ENCODE results near the gene NOPCHAP1. TPM values are rescaled to one million over a fixed set of nuclear protein-coding genes. Genes with fewer than 3 reads are reported as not detected.

NOPCHAP1 gene
- total RNA-seq, 4 donors from 2014 or later, result 3.7 to 6.8 (median 6.1) TPM

- WGBS, 2 donors, result 69 to 74% methylated on average over 9 of the region's 9 CpGs
- H3K36me3 ChIP-seq, result peaks cover 0 to 20% (median 0%) of the 10 kb centered on the region in 3 donors
- H3K4me3 ChIP-seq, result no peak overlapping the region
- no peaks in the 10 kb centered on the region for H3K4me1 ChIP-seq
- no peak overlapping the region for H3K27ac ChIP-seq
- no peaks in the 10 kb centered on the region for H3K9me3 ChIP-seq
- no peaks in the 10 kb centered on the region for H3K27me3 ChIP-seq
- no peak for DNase-seq (ENCODE audit: low spot score in 2 of 2)
- TF ChIP-seq POLR2A (IDR thresholded peaks at IDR 0.05) (no peak), EP300 (IDR thresholded peaks at IDR 0.05) (no peak), CTCF (IDR thresholded peaks at IDR 0.05) (no peak)
These were observed 32.7 kb downstream of the NOPCHAP1 start for GRCh38 chr12:105018776-105019175.

GRCh38 chr12:105020241-105020962 is 34.3 kb downstream of the NOPCHAP1 start:
- Histone ChIP-seq H3K4me1 (peaks cover 0 to 6% (median 0%) of the 10 kb centered on the region in 4 donors), H3K9me3 (no peaks in the 10 kb centered on the region), H3K27me3 (no peaks in the 10 kb centered on the region), H3K36me3 (peaks cover 0 to 22% (median 0%) of the 10 kb centered on the region in 3 donors), H3K27ac (no peak overlapping the region), H3K4me3 (no peak overlapping the region)
- TF ChIP-seq POLR2A (IDR thresholded peaks at IDR 0.05) (no peak), EP300 (IDR thresholded peaks at IDR 0.05) (no peak), CTCF (IDR thresholded peaks at IDR 0.05) (no peak)
- WGBS, 2 donors, result 62 to 77% methylated on average over 3 of the region's 3 CpGs
- DNase-seq (ENCODE audit: low spot score in 2 of 2), result no peak

- Histone ChIP-seq H3K27ac (no peak overlapping the region), H3K9me3 (no peaks in the 10 kb centered on the region), H3K27me3 (no peaks in the 10 kb centered on the region), H3K36me3 (peaks cover 0 to 32% (median 0%) of the 10 kb centered on the region in 3 donors), H3K4me3 (no peak overlapping the region), H3K4me1 (peaks cover 0 to 18% (median 0%) of the 10 kb centered on the region in 4 donors)
- 74 to 83% methylated on average over 2 of the region's 2 CpGs for WGBS, 2 donors
- DNase-seq (ENCODE audit: low spot score in 2 of 2), result no peak
- no peak for TF ChIP-seq POLR2A (IDR thresholded peaks at IDR 0.05)
- TF ChIP-seq EP300 (IDR thresholded peaks at IDR 0.05), result no peak
- no peak for TF ChIP-seq CTCF (IDR thresholded peaks at IDR 0.05)
These were observed 38.8 kb downstream of the NOPCHAP1 start for GRCh38 chr12:105024928-105025327.

- DNase-seq (ENCODE audit: low spot score in 2 of 2), result peak; percentile 35 to 75
- TF ChIP-seq CTCF (IDR thresholded peaks at IDR 0.05), result no peak
- peak in 1 of 2 donors; percentile 40 for TF ChIP-seq EP300 (IDR thresholded peaks at IDR 0.05)
- TF ChIP-seq POLR2A (IDR thresholded peaks at IDR 0.05), result no peak
- no peaks in the 10 kb centered on the region for H3K9me3 ChIP-seq
- H3K36me3 ChIP-seq, result peaks cover 0 to 36% (median 0%) of the 10 kb centered on the region in 3 donors
- no peaks in the 10 kb centered on the region for H3K27me3 ChIP-seq
- H3K4me3 ChIP-seq, result no peak overlapping the region
- peak overlapping the region in 1 of 4 donors; percentile 43 for H3K27ac ChIP-seq
- WGBS, 2 donors, result 35 to 42% methylated on average over 5 of the region's 5 CpGs
- peaks cover 0 to 18% (median 0%) of the 10 kb centered on the region in 4 donors for H3K4me1 ChIP-seq
These were observed 39.8 kb downstream of the NOPCHAP1 start for GRCh38 chr12:105025890-105026289.

- DNase-seq (ENCODE audit: low spot score in 2 of 2), result no peak
- H3K27ac ChIP-seq, result peak overlapping the region in 1 of 4 donors; percentile 43
- peaks cover 0 to 39% (median 0%) of the 10 kb centered on the region in 3 donors for H3K36me3 ChIP-seq
- TF ChIP-seq POLR2A (IDR thresholded peaks at IDR 0.05), result no peak
- no peak for TF ChIP-seq EP300 (IDR thresholded peaks at IDR 0.05)
- no peak for TF ChIP-seq CTCF (IDR thresholded peaks at IDR 0.05)
- H3K4me3 ChIP-seq, result no peak overlapping the region
- no peaks in the 10 kb centered on the region for H3K27me3 ChIP-seq
- no peaks in the 10 kb centered on the region for H3K9me3 ChIP-seq
- H3K4me1 ChIP-seq, result peaks cover 0 to 18% (median 0%) of the 10 kb centered on the region in 4 donors
- WGBS, 2 donors, result 75 to 82% methylated on average over 4 of the region's 4 CpGs
These were observed 40.3 kb downstream of the NOPCHAP1 start for GRCh38 chr12:105026411-105026810.
